K562 (cell line): ENCODE data around the gene ABCA7. TPM values are rescaled to one million over a fixed set of nuclear protein-coding genes. Genes with fewer than 3 reads are reported as not detected.

Experiments
- ATAC-seq: fragments of 200-7000 bp; cut with Tn5 transposase; 3 replicates; pipeline ENCODE4 v1.9.1; 2020; ENCODE audit warnings: moderate library complexity
- BruUV-seq: library from RNA; stranded (reverse); fragments of 400-500 nt; replicated peaks from 2 replicates; lab custom pipeline; 2021; lab: Mats Ljungman, UMichigan
- CTCF ChIA-PET: fragments of 300-600 bp; formaldehyde crosslinking; extraction: SDS; loops from one replicate; lab custom pipeline; 2021; ENCODE audit warnings: low intra/inter-chr PET ratio; lab: Yijun Ruan, JAX
- POLR2A ChIA-PET: fragments of 300-600, 350-650 bp; sonication (Branson Sonifier 250); formaldehyde crosslinking; extraction: SDS; loops from one replicate; lab custom pipeline; 2021; ENCODE audit warnings: antibody characterized with exemption, inconsistent platforms; lab: Yijun Ruan, JAX
- DNase-seq, 4 experiments: peaks; one replicate each; pipeline versions ENCODE4 v3.0.0 to v3.0.0-alpha.2; 2011 to 2018; ENCODE audit warnings: low spot score in 3 of 4, mixed read lengths in 3 of 4; ENCODE audit errors: extremely low read depth in 1 of 4
- FAIRE-seq: peaks from 2 replicates; lab custom pipeline; 2011; peaks lifted over from hg19 to GRCh38; lab: Jason Lieb, UNC
- H2AFZ ChIP-seq: 2 replicates; pipeline ENCODE4 v1.6.0; 2011; ENCODE audit warnings: low read depth, low read length, control low read depth, inconsistent platforms
- H3K27ac ChIP-seq: fragments of 200-600 bp; 3 replicates; pipeline ENCODE4 v1.8.0; 2011; ENCODE audit warnings: low read depth, mild to moderate bottlenecking, control low read depth, inconsistent platforms, low read length, moderate library complexity, mixed read lengths; ENCODE audit errors: extremely low read depth
- H3K27me3 ChIP-seq, 2 experiments: fragments of 300-600 bp in 1 of 2; 2 replicates in 1 of 2; 3 replicates in 1 of 2; pipeline versions ENCODE4 v1.6.0 to v1.8.0; 2011; ENCODE audit warnings: inconsistent platforms in 2 of 2, low read length in 2 of 2, mild to moderate bottlenecking in 1 of 2, mixed read lengths in 1 of 2, moderate library complexity in 1 of 2; ENCODE audit not compliant: control insufficient read depth in 2 of 2, insufficient read depth in 2 of 2
- H3K36me3 ChIP-seq: fragments of 300-600 bp; 3 replicates; pipeline ENCODE4 v1.8.0; 2011; ENCODE audit warnings: mild to moderate bottlenecking, low read length, inconsistent platforms; ENCODE audit not compliant: control insufficient read depth, insufficient read depth
- H3K4me1 ChIP-seq, 2 experiments: fragments of 200-600 bp in 1 of 2; replicated peaks in 1 of 2; 2 replicates in 1 of 2; 3 replicates in 1 of 2; pipeline versions ENCODE4 v1.5.1 to v1.8.0; 2011; ENCODE audit warnings: inconsistent platforms in 2 of 2, low read length in 2 of 2, mild to moderate bottlenecking in 1 of 2, mixed read lengths in 1 of 2, moderate library complexity in 1 of 2; ENCODE audit not compliant: control insufficient read depth in 2 of 2, insufficient read depth in 2 of 2
- H3K4me2 ChIP-seq: 2 replicates; pipeline ENCODE4 v1.6.1; 2011; ENCODE audit warnings: low read length, control low read depth, inconsistent platforms, mixed read lengths; ENCODE audit not compliant: insufficient read depth
- H3K4me3 ChIP-seq: fragments of 200-600 bp; sonication (generic), shearing (Covaris generic); 2 replicates; pipeline ENCODE4 v1.5.1; 2016; ENCODE audit warnings: control low read depth, inconsistent platforms
- H3K79me2 ChIP-seq: fragments of 200-600 bp; 3 replicates; pipeline ENCODE4 v1.8.0; 2011; ENCODE audit warnings: low read length, inconsistent platforms; ENCODE audit not compliant: control insufficient read depth, insufficient read depth
- H3K9ac ChIP-seq, 2 experiments: 2 replicates each; pipeline versions ENCODE4 v1.6.0 to v1.6.1; 2011; ENCODE audit warnings: low read depth in 2 of 2, low read length in 2 of 2, control low read depth in 1 of 2, inconsistent platforms in 1 of 2, mild to moderate bottlenecking in 1 of 2, mixed read lengths in 1 of 2; ENCODE audit not compliant: insufficient read depth in 1 of 2
- H3K9me1 ChIP-seq: one replicate; pipeline ENCODE4 v1.6.0; 2011; ENCODE audit warnings: inconsistent platforms, mild to moderate bottlenecking, low read length, moderate library complexity; ENCODE audit not compliant: control insufficient read depth, insufficient read depth
- H3K9me3 ChIP-seq: replicated peaks from 2 replicates; pipeline ENCODE4 v1.5.1; 2011; ENCODE audit warnings: low read depth, low read length, inconsistent platforms; ENCODE audit not compliant: control insufficient read depth, insufficient read depth
- H4K20me1 ChIP-seq: replicated peaks from 2 replicates; pipeline ENCODE4 v1.6.1; 2011; ENCODE audit warnings: low read length, inconsistent platforms, mixed read lengths; ENCODE audit not compliant: control insufficient read depth, insufficient read depth
- HBP1 ChIP-seq: fragments of 450-650 bp; formaldehyde crosslinking; IDR thresholded peaks from 2 replicates; pipeline ENCODE4 v1.4.0; 2022; ENCODE audit warnings: missing genetic modification characterization
- POLR2G ChIP-seq: fragments of 200-400 bp; formaldehyde crosslinking; IDR thresholded peaks from 2 replicates; pipeline ENCODE4 v1.6.1; 2017; ENCODE audit warnings: low read depth, mild to moderate bottlenecking, antibody characterized with exemption, low read length, moderate library complexity
- RBFOX2 ChIP-seq: fragments of 200-400 bp; formaldehyde crosslinking; IDR thresholded peaks from 2 replicates; pipeline ENCODE4 v1.6.1; 2017; ENCODE audit warnings: low read depth, mild to moderate bottlenecking, low read length, moderate library complexity
- RBM22 ChIP-seq: fragments of 200-400 bp; formaldehyde crosslinking; IDR thresholded peaks from 2 replicates; pipeline ENCODE4 v1.6.1; 2018; ENCODE audit warnings: low read length, low read depth; ENCODE audit not compliant: poor library complexity, severe bottlenecking
- TCFL5 ChIP-seq: fragments of 250-450 bp; sonication (Bioruptor Pico); conservative IDR thresholded peaks from 2 replicates; pipeline ENCODE4 v1.6.1; 2021; ENCODE audit warnings: mild to moderate bottlenecking, moderate library complexity, matching md5 sums
- ZNF408 ChIP-seq: fragments of 250-450 bp; sonication (Bioruptor Pico); IDR thresholded peaks from 2 replicates; pipeline ENCODE4 v1.4.0; 2020; ENCODE audit warnings: low read depth, mild to moderate bottlenecking, moderate library complexity
- WGBS: fragments of 100-300 bp; shearing (Covaris generic); methylation state at CpG from one replicate; pipeline ENCODE4 v1.1.6; 2016; ENCODE audit warnings: low coverage, mixed read lengths; ENCODE audit not compliant: insufficient coverage; ENCODE audit errors: missing lambda C conversion rate; 5-methylcytosine and 5-hydroxymethylcytosine counted together
- in situ Hi-C: fragments of 300-500 bp; cut with MboI; formaldehyde crosslinking; loops from 4 replicates; pipeline ENCODE4 v1.15.0; 2018; ENCODE audit warnings: inconsistent platforms, mixed read lengths
- intact Hi-C: fragments of 100-400 bp; cut with micrococcal nuclease; formaldehyde crosslinking; loops from 2 replicates; pipeline ENCODE4 v1.14.2; 2022
- polyA plus RNA-seq, 8 experiments: library from polyadenylated mRNA; depleted of rRNA in 4 of 8; stranded (reverse) in 5 of 8; unstranded in 3 of 8; fragments of >200 nt; fragmentation: Nextera tagmentation in 2 of 8; fragmentation: Illumina TruSeq in 1 of 8; extraction: Ambion mirVana in 2 of 8; extraction: Trizol in 1 of 8; gene quantifications; 2 replicates each; pipeline versions ENCODE4 v1.2.1 to v1.2.3, GENCODE V29; 2011 to 2014; ENCODE audit warnings: inconsistent platforms in 1 of 8, missing spikeins in 1 of 8
- total RNA-seq, 7 experiments: library from RNA; depleted of rRNA in 6 of 7; stranded (reverse); fragments of >200 nt in 6 of 7; fragmentation: Illumina TruSeq in 2 of 7; extraction: Trizol in 2 of 7; gene quantifications; 2 replicates each; pipeline versions ENCODE4 v1.2.1 to v1.2.3, GENCODE V29; 2011 to 2021; ENCODE audit warnings: low replicate concordance in 1 of 7

ABCA7 gene
- total and polyA plus RNA-seq, 9 of the 15 experiments (the other 6 are each of a cell fraction or from before 2014, with no cell fraction given): 2.3 to 96.1 (median 31.2) TPM

- Histone ChIP-seq H3K27me3 (no peaks in the 10 kb centered on the region), H3K4me3 (no peak overlapping the region), H3K4me2 (no peak overlapping the region), H3K36me3 (peaks cover 91% of the 10 kb centered on the region; the same call in 2 of the 3 replicates), H3K9ac (peak overlapping the region in 1 of 2 experiments; percentile 78; a peak in 2 of 4 replicates), H3K79me2 (peaks cover 71% of the 10 kb centered on the region), H3K9me1 (peaks cover 16% of the 10 kb centered on the region), H3K27ac (no peak overlapping the region), H3K4me1 (peaks cover 23 to 92% of the 10 kb centered on the region in 2 experiments), H4K20me1 (peaks cover 46% of the 10 kb centered on the region), H3K9me3 (no peaks in the 10 kb centered on the region), H2AFZ (no peak overlapping the region)
- TF ChIP-seq RBM22 (peak; percentile 30), TCFL5 (CRISPR knock-in tag) (no peak), ZNF408 (CRISPR knock-in tag) (no peak), POLR2G (peak; percentile 51; the same call in 1 of the 2 replicates), HBP1 (CRISPR knock-in tag) (no peak), RBFOX2 (peak; percentile 45; the same call in 1 of the 2 replicates)
- ChIA-PET CTCF (no interaction called here), POLR2A (interaction anchor here (0.8 to 1.6 kb wide), 2 partner anchors 11 to 13 kb away, joined by 3 to 5 read pairs; no protein-coding TSS in a partner anchor)
- in situ Hi-C loops: no loop called here
- DNase-seq (no peak), FAIRE-seq (no peak), ATAC-seq (no peak)
- intact Hi-C loops: no loop called here
- 93% methylated on average over 13 of the region's 29 CpGs for WGBS
- no TSS peak for BruUV-seq
Measured at GRCh38 chr19:1015061-1015781, 24.7 kb upstream of the ABCA7 start.
